ENCODE measurements around the gene CTXND1.
"Not testable (repeated sequence)": the region's sequence is repeated elsewhere in the genome, so short reads cannot be mapped to it uniquely, and the experiment has no call there.

CTXND1 gene

GRCh38 chr15:80155378-80156175 is 96.4 kb downstream of the CTXND1 start:
- not testable (repeated sequence) for DNase-seq

DNA sequence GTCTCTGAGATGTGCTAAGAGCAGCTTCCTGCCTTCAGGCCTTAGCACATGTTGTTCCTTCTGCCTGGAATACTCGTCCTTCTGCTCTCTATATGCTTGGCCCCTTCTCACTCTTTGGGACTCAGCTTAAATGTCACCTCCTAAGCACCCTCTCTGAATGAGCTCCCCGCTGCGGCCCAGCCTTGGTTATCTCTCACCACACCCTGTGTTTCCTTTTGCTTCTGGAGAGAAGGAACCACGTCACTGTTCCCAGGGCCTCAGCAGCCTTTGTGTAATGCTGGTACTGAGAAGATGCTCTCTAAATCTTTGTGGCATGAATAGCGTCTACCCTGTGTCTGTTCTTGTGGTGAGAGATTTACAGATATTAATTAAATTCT is 97.0 kb downstream of the CTXND1 start:
- no peak for DNase-seq

- no peak for DNase-seq
These were observed 97.7 kb downstream of the CTXND1 start for GRCh38 chr15:80154336-80154735.

DNA sequence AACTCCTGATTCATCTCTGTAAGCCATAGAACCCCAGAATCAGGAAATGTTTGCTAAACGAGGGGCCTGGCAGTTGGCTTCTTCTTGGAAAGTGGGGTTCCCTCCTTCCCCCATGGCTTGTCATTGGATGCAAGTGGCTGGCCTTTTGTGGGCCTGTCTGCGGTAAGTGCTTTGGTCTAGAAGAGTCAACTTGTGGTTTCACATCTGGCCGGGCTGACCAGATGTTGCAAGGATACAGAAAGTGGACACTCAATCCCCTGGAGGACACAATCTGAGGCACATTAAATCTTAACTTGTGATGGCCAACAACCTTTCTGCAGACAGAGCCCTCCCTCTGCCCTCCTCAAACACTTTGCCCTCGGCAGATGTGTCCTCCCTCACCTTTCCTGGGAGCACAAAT is 98.1 kb downstream of the CTXND1 start:
- DNase-seq, result no peak

DNA sequence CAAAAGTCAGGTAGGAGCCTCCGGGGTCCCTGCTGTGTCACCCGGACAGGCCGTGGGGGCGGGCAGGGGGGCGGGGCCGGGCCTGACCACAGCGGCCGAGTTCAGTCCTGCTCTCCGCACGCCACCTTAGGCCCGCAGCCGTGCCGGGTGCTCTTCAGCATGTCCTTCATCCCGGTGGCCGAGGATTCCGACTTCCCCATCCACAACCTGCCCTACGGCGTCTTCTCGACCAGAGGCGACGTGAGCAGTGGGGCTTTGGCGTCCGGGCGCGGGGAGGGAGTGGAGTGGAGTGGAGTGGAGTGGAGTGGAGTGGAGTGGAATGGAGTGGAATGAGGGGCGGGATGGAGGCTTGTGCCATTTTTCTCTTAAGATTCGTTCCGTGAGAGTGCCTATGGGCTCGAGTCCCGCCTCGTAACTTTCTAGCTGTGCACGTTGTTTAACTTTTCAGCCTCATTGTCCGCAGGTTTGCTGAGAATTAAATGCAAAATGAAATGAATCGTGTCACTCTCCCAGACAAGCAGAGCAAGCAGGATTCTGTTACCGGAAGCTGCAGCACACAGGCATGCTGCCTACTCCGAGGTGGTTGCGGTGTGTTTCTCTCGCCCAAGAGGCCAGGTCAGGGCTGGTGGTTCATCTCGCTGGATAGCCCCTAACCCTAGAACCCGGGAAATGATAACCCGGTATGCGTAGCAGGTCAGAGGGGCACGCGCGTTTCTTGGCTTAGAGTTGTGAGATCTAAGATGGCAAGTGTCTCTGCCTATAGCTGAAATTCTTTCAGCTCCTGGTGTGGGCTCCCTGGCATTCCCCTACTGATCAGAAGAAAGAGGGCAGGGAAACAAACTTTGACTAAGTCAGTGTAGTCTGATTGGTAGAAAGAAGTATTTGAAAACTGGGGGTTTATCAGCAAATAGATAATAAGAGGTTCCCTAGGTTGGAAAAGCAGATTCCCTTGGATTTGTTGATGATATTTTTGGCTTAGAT is 98.8 kb downstream of the CTXND1 start, which contains the start of gene FAH:
TSS of gene FAH (plus strand) at position 104 of the 981 bp plus-strand sequence. CDS start at position 160, 56 bp downstream.
- no peak for DNase-seq

DNA sequence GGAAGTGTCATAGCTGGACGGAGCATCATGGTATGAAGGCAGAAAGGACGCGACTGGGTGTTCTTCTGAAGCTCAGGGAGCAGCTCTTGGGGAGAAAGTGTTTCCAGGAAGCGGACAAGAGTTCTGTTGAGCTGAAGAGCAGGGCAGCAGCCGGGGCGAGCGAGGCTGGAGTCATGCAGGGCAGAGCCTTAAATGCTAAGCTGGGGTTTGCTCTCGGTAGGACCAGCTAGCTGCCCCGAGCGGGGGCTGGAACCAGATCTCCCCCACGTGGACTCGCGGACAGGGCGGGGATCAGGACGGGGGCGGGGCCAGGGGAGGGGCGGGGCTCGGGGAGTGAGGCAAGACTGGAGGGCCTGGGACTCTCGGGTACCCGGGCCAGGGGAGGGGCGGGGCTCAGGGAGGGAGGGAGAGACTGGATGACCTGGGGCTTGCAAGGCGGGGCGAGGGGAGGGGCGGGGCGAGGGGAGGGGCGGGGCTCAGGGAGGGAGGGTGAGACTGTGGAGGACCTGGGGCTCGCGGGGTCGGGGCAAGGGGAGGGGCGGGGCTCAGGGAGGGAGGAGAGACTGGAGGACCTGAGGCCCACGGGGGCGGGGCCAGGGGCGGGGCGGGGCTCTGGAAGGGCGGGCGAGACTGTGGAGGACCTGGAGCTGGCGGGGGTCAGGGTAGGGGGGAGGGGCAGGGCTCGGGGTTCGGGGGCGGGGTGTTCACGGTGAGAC is 99.7 kb downstream of the CTXND1 start:
- peak; percentile 98 for DNase-seq

DNA sequence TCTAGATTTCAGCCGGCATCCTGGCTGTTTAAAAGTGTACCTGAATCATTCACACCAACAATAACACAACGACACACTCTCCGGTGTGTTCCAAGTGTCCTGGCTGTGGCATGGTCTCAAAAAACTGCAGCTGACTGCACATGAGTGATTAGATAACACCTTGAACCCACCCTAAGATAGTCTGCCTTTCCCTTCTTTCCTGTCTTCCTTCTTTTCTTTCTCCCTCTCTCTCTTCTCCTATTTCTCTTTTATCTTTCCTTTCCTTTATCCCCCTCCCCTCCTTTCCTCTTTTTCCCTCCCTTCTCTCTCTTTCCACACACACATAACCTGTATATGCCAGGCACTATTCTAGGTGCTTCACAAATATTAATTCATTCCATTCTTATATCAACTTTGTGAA is 100.4 kb downstream of the CTXND1 start:
- DNase-seq, result no peak

GRCh38 chr15:80151148-80151547 is 100.9 kb downstream of the CTXND1 start:
- no peak for DNase-seq

Measured in left hindlimb (tissue), 1 donor.